Tibial artery (tissue), 4 donors: Measurements from ENCODE around the gene METTL15.
"Not testable (repeated sequence)": the region's sequence is repeated elsewhere in the genome, so short reads cannot be mapped to it uniquely, and the experiment has no call there.

ENCODE experiments used
- DNase-seq, 2 donors: peaks; one replicate each; pipeline ENCODE4 v3.0.0-alpha.2; 2019
- H3K27ac ChIP-seq, 2 donors: fragments of 200-600 bp; sonication (generic) in 1 of 2; 1 replicate in 1 of 2; 2 replicates in 1 of 2; pipeline ENCODE4 v1.5.1; 2018 to 2019; ENCODE audit warnings: mild to moderate bottlenecking in 1 of 2
- H3K27me3 ChIP-seq, 2 donors: fragments of 200-600 bp; sonication (generic) in 1 of 2; one replicate each; pipeline versions ENCODE4 v1.5.1 to v1.6.0; 2016 to 2019
- H3K36me3 ChIP-seq, 3 donors: fragments of 200-600 bp; sonication (generic) in 2 of 3; one replicate each; pipeline ENCODE4 v1.5.1; 2016 to 2019; ENCODE audit warnings: mild to moderate bottlenecking in 2 of 3
- H3K4me1 ChIP-seq, 4 donors: fragments of 200-600 bp; sonication (generic) in 2 of 4; 1 replicate in 3 of 4; 2 replicates in 1 of 4; pipeline ENCODE4 v1.5.1; 2016 to 2019
- H3K4me3 ChIP-seq, 2 donors: fragments of 200-600 bp; sonication (generic) in 1 of 2; 1 replicate in 1 of 2; 2 replicates in 1 of 2; pipeline ENCODE4 v1.5.1; 2018 to 2019; ENCODE audit warnings: mild to moderate bottlenecking in 2 of 2
- H3K9me3 ChIP-seq, 3 donors: fragments of 200-600 bp; sonication (generic) in 1 of 3; one replicate each; pipeline ENCODE4 v1.5.1; 2016 to 2019
- CTCF ChIP-seq, 2 experiments: fragments of 200-600 bp in 1 of 2; fragments of 450-650 bp in 1 of 2; IDR thresholded peaks; one replicate each; pipeline ENCODE4 v1.5.1; 2017 to 2019; ENCODE audit warnings: antibody characterized with exemption in 2 of 2, mild to moderate bottlenecking in 1 of 2, moderate library complexity in 1 of 2
- intact Hi-C: fragments of 100-400 bp; cut with DNase I; formaldehyde crosslinking; loops from one replicate; pipeline ENCODE4 v1.15.0; 2023; ENCODE audit warnings: low total_unique reads

Gene METTL15

GRCh38 chr11:28099715-28100114 lies 8.5 kb upstream of the METTL15 start:
- DNase-seq = no peak
- Histone ChIP-seq H3K27me3 (no peaks in the 10 kb centered on the region), H3K9me3 (no peaks in the 10 kb centered on the region), H3K27ac (no peak overlapping the region), H3K36me3 (no peaks in the 10 kb centered on the region), H3K4me3 (no peak overlapping the region), H3K4me1 (peaks cover 0 to 5% (median 0%) of the 10 kb centered on the region in 4 donors)
- no peak for TF ChIP-seq CTCF (IDR thresholded peaks at IDR 0.05)
- intact Hi-C loops = no loop called here

DNA sequence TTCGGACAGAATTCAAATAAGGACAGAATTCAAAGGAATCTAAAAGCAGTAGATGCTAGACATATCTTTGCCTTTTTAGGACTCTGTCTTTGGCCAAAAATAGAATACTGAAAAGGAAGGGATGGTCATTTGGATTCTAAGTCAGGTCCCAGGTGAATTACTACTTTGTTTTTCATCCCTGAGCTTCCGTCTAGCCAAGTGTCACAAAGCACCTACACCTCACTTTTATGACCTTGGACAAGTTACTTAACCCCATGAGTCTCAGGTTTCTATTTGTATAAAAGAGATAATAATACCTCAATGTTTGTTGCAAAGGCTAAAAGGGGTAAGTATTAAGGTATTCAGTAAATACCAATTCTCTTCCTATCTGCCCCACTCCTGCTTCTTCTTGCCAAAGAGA lies 7.5 kb upstream of the METTL15 start:
- no peaks in the 10 kb centered on the region for H3K9me3 ChIP-seq
- H3K4me3 ChIP-seq = no peak overlapping the region
- peaks cover 0 to 5% (median 0%) of the 10 kb centered on the region in 4 donors for H3K4me1 ChIP-seq
- H3K27ac ChIP-seq = no peak overlapping the region
- intact Hi-C loops = no loop called here
- no peaks in the 10 kb centered on the region for H3K27me3 ChIP-seq
- no peaks in the 10 kb centered on the region for H3K36me3 ChIP-seq
- no peak for DNase-seq
- no peak for TF ChIP-seq CTCF (IDR thresholded peaks at IDR 0.05)

- H3K9me3 ChIP-seq, DNase-seq, H3K4me3 ChIP-seq, intact Hi-C loops, H3K36me3 ChIP-seq, H3K27me3 ChIP-seq, H3K27ac ChIP-seq: not testable (repeated sequence)
- H3K4me1 ChIP-seq = peaks cover 0 to 12% (median 4%) of the 10 kb centered on the region in 4 donors
Observed at GRCh38 chr11:28102300-28102699, 5.9 kb upstream of the METTL15 start.

DNA sequence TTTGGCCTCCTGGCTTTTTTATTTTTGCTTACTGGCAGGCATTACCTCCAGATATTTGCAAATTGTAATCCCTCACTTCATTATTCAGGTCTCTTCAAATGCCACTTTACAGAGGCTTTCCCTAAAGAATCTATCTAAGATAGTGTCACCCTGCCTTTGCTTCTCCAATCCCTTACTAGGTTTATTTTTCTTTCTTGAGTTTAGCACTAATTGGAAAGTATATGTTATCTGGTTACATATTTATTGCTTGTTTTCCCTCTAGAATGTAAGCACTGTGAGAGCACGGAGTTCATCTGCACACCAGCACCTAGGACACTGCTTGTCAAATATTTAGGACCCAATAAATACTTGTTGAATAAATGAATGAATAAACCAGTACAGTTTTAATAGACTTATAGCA lies 3.8 kb upstream of the METTL15 start:
- no peak overlapping the region for H3K4me3 ChIP-seq
- peaks cover 0 to 28% (median 8%) of the 10 kb centered on the region in 4 donors for H3K4me1 ChIP-seq
- H3K27ac ChIP-seq = no peak overlapping the region
- H3K9me3 ChIP-seq = no peaks in the 10 kb centered on the region
- TF ChIP-seq CTCF (IDR thresholded peaks at IDR 0.05) = no peak
- no peaks in the 10 kb centered on the region for H3K36me3 ChIP-seq
- intact Hi-C loops = no loop called here
- DNase-seq = no peak
- no peaks in the 10 kb centered on the region for H3K27me3 ChIP-seq

- Histone ChIP-seq H3K9me3 (no peaks in the 10 kb centered on the region), H3K36me3 (no peaks in the 10 kb centered on the region), H3K4me3 (no peak overlapping the region), H3K27ac (no peak overlapping the region), H3K4me1 (peaks cover 0 to 33% (median 8%) of the 10 kb centered on the region in 4 donors), H3K27me3 (no peaks in the 10 kb centered on the region)
- DNase-seq = no peak
- TF ChIP-seq CTCF (IDR thresholded peaks at IDR 0.05) = no peak
- intact Hi-C loops = no loop called here
Observed at GRCh38 chr11:28104984-28105383, 3.2 kb upstream of the METTL15 start.

- DNase-seq = no peak
- no peaks in the 10 kb centered on the region for H3K36me3 ChIP-seq
- no peak overlapping the region for H3K4me3 ChIP-seq
- no peaks in the 10 kb centered on the region for H3K27me3 ChIP-seq
- no peak for TF ChIP-seq CTCF (IDR thresholded peaks at IDR 0.05)
- no peak overlapping the region for H3K27ac ChIP-seq
- peaks cover 0 to 34% (median 10%) of the 10 kb centered on the region in 4 donors for H3K4me1 ChIP-seq
- H3K9me3 ChIP-seq = no peaks in the 10 kb centered on the region
- intact Hi-C loops = no loop called here
Observed at GRCh38 chr11:28105869-28106268, 2.3 kb upstream of the METTL15 start.
